HEK293 (cell line): Measurements from ENCODE around the gene AVL9.

Source experiments
- CTCF ChIA-PET: fragments of 350-600 bp; formaldehyde crosslinking; extraction: SDS; loops from one replicate; lab custom pipeline; 2021; ENCODE audit warnings: antibody characterized with exemption; lab: Yijun Ruan, JAX
- POLR2A ChIA-PET: fragments of 300-600 bp; formaldehyde crosslinking; extraction: SDS; loops from one replicate; lab custom pipeline; 2020; ENCODE audit warnings: antibody characterized with exemption, inconsistent platforms; lab: Yijun Ruan, JAX
- H3K27ac ChIP-seq: fragments of 200-500 bp; sonication (Bioruptor generic); 2 replicates; pipeline ENCODE4 v1.5.1; 2014; ENCODE audit warnings: low read depth, low read length, control low read depth, inconsistent platforms; ENCODE audit errors: extremely low read depth
- H3K36me3 ChIP-seq, 2 experiments: fragments of 200-500 bp in 1 of 2; sonication (Bioruptor generic) in 1 of 2; 1 replicate in 1 of 2; 2 replicates in 1 of 2; pipeline ENCODE4 v1.5.1; 2014 to 2017; ENCODE audit warnings: inconsistent platforms in 2 of 2, low read length in 2 of 2; ENCODE audit not compliant: control insufficient read depth in 2 of 2, insufficient read depth in 1 of 2
- H3K4me1 ChIP-seq: fragments of 200-500 bp; sonication (Bioruptor generic); 2 replicates; pipeline ENCODE4 v1.5.1; 2014; ENCODE audit warnings: mild to moderate bottlenecking, low read length, inconsistent platforms; ENCODE audit not compliant: control insufficient read depth, insufficient read depth
- H3K4me3 ChIP-seq: 2 replicates; pipeline ENCODE4 v1.5.1; 2011; ENCODE audit warnings: low read depth, mild to moderate bottlenecking, control low read depth, low read length, moderate library complexity
- H3K9me3 ChIP-seq: fragments of 200-500 bp; sonication (Bioruptor generic); 2 replicates; pipeline ENCODE4 v1.5.1; 2014; ENCODE audit warnings: low read depth, low read length, inconsistent platforms; ENCODE audit not compliant: control insufficient read depth, insufficient read depth
- FEZF1 ChIP-seq: fragments of 450-650 bp; formaldehyde crosslinking; IDR thresholded peaks from 2 replicates; pipeline ENCODE4 v1.5.1; 2016; ENCODE audit warnings: missing biosample characterization, missing genetic modification characterization
- GLIS1 ChIP-seq: fragments of 450-650 bp; formaldehyde crosslinking; IDR thresholded peaks from 2 replicates; pipeline ENCODE4 v1.5.1; 2016; ENCODE audit warnings: missing biosample characterization, missing genetic modification characterization
- IKZF3 ChIP-seq: fragments of 450-650 bp; IDR thresholded peaks from 2 replicates; pipeline ENCODE4 v1.5.0; 2018; ENCODE audit warnings: missing biosample characterization, mild to moderate bottlenecking, missing genetic modification characterization, moderate library complexity
- KLF7 ChIP-seq: fragments of 450-650 bp; formaldehyde crosslinking; IDR thresholded peaks from 2 replicates; pipeline ENCODE4 v1.5.1; 2016; ENCODE audit warnings: missing biosample characterization, missing genetic modification characterization, borderline replicate concordance
- MYNN ChIP-seq: fragments of 450-650 bp; formaldehyde crosslinking; IDR thresholded peaks from 2 replicates; pipeline ENCODE4 v1.5.1; 2016; ENCODE audit warnings: missing biosample characterization, missing genetic modification characterization, borderline replicate concordance
- PATZ1 ChIP-seq: fragments of 450-650 bp; formaldehyde crosslinking; IDR thresholded peaks from 2 replicates; pipeline ENCODE4 v1.5.1; 2016; ENCODE audit warnings: missing biosample characterization, missing genetic modification characterization
- PRDM6 ChIP-seq: fragments of 450-650 bp; formaldehyde crosslinking; IDR thresholded peaks from 2 replicates; pipeline ENCODE4 v1.5.1; 2017; ENCODE audit warnings: missing biosample characterization, missing genetic modification characterization
- SP2 ChIP-seq: fragments of 450-650 bp; formaldehyde crosslinking; IDR thresholded peaks from 2 replicates; pipeline ENCODE4 v1.5.1; 2016; ENCODE audit warnings: missing biosample characterization, missing genetic modification characterization
- ZFP37 ChIP-seq: fragments of 450-650 bp; formaldehyde crosslinking; IDR thresholded peaks from 2 replicates; pipeline ENCODE4 v1.5.1; 2016; ENCODE audit warnings: missing biosample characterization, missing genetic modification characterization
- ZNF223 ChIP-seq: fragments of 450-650 bp; formaldehyde crosslinking; IDR thresholded peaks from 2 replicates; pipeline ENCODE4 v1.5.1; 2016; ENCODE audit warnings: missing biosample characterization, missing genetic modification characterization
- ZNF24 ChIP-seq: fragments of 450-650 bp; formaldehyde crosslinking; IDR thresholded peaks from 2 replicates; pipeline ENCODE4 v1.5.1; 2016; ENCODE audit warnings: missing biosample characterization, missing genetic modification characterization
- ZNF423 ChIP-seq: fragments of 450-650 bp; formaldehyde crosslinking; IDR thresholded peaks from 2 replicates; pipeline ENCODE4 v1.5.1; 2016; ENCODE audit warnings: missing biosample characterization, missing genetic modification characterization
- ZNF544 ChIP-seq: fragments of 450-650 bp; formaldehyde crosslinking; IDR thresholded peaks from 2 replicates; pipeline ENCODE4 v1.5.0; 2017; ENCODE audit warnings: missing biosample characterization, missing genetic modification characterization
- ZNF610 ChIP-seq: fragments of 450-650 bp; formaldehyde crosslinking; IDR thresholded peaks from 2 replicates; pipeline ENCODE4 v1.5.1; 2016; ENCODE audit warnings: missing biosample characterization, missing genetic modification characterization, borderline replicate concordance
- ZNF645 ChIP-seq: fragments of 450-650 bp; formaldehyde crosslinking; IDR thresholded peaks from 2 replicates; pipeline ENCODE4; 2016; ENCODE audit warnings: missing biosample characterization, missing genetic modification characterization
- ZNF837 ChIP-seq: fragments of 450-650 bp; formaldehyde crosslinking; IDR thresholded peaks from 2 replicates; pipeline ENCODE4 v1.5.1; 2016; ENCODE audit warnings: missing biosample characterization, missing genetic modification characterization

Gene AVL9

GRCh38 chr7:32583791-32584190, 88.5 kb downstream of the AVL9 start (continued):
- TF ChIP-seq KLF7 (tag by site-specific recombination) (no peak), ZNF24 (tag by site-specific recombination) (no peak)

GRCh38 chr7:32586291-32587221, 91.3 kb downstream of the AVL9 start:
- no peak overlapping the region for H3K27ac ChIP-seq

GRCh38 chr7:32587411-32587948, 92.2 kb downstream of the AVL9 start:
- TF ChIP-seq SP2 (tag by site-specific recombination) (no peak), ZNF837 (tag by site-specific recombination) (no peak), ZNF423 (no peak)
- CTCF ChIA-PET, result no interaction called here
- peaks cover 16 to 52% of the 10 kb centered on the region in 2 experiments for H3K36me3 ChIP-seq
- no peak overlapping the region for H3K27ac ChIP-seq
- no peaks in the 10 kb centered on the region for H3K9me3 ChIP-seq
- no peak overlapping the region for H3K4me3 ChIP-seq
- H3K4me1 ChIP-seq, result no peaks in the 10 kb centered on the region
- POLR2A ChIA-PET, result no interaction called here

More at GRCh38 chr7:32586291-32587221, 91.3 kb downstream of the AVL9 start:
- H3K4me1 ChIP-seq, result no peaks in the 10 kb centered on the region
- ChIA-PET CTCF (no interaction called here), POLR2A (no interaction called here)
- TF ChIP-seq GLIS1 (tag by site-specific recombination), result peak; percentile 82
- TF ChIP-seq FEZF1, result peak; percentile 47; the same call in 1 of the 2 replicates
- peak; percentile 35; the same call in 1 of the 2 replicates for TF ChIP-seq PRDM6
- no peak for TF ChIP-seq IKZF3 (tag by site-specific recombination)
- no peaks in the 10 kb centered on the region for H3K9me3 ChIP-seq
- peaks cover 22 to 60% of the 10 kb centered on the region in 2 experiments for H3K36me3 ChIP-seq
- no peak overlapping the region for H3K4me3 ChIP-seq

GRCh38 chr7:32588657-32589056, 93.4 kb downstream of the AVL9 start:
- Histone ChIP-seq H3K4me1 (no peaks in the 10 kb centered on the region), H3K9me3 (no peaks in the 10 kb centered on the region), H3K4me3 (no peak overlapping the region), H3K27ac (no peak overlapping the region), H3K36me3 (peaks cover 5 to 41% of the 10 kb centered on the region in 2 experiments)
- POLR2A ChIA-PET, result no interaction called here
- CTCF ChIA-PET, result interaction anchor here (0.6 kb wide), 1 partner anchor 40 kb away, joined by 3 read pairs; no protein-coding TSS in a partner anchor
- TF ChIP-seq ZNF223 (tag by site-specific recombination) (no peak), PATZ1 (no peak), ZNF544 (tag by site-specific recombination) (no peak), ZFP37 (tag by site-specific recombination) (no peak), ZNF610 (tag by site-specific recombination) (no peak), ZNF645 (tag by site-specific recombination) (no peak), MYNN (tag by site-specific recombination) (no peak), FEZF1 (no peak)
